HL-60 (cell line): Measurements from ENCODE around the gene LAMTOR3.
A peak's percentile ranks its signal among the peaks of the same experiment; 100 is the strongest.

Experiments
- DNase-seq, 2 experiments: peaks; one replicate each; pipeline ENCODE4 v3.0.0-alpha.2; 2010 to 2020; ENCODE audit warnings: low read depth in 1 of 2, low spot score in 1 of 2
- H3K27ac ChIP-seq: fragments of 250-450 bp; sonication (Bioruptor Pico); replicated peaks from 2 replicates; pipeline ENCODE4 v1.5.1; 2020; ENCODE audit warnings: mild to moderate bottlenecking, moderate library complexity
- H3K27me3 ChIP-seq: fragments of 250-450 bp; sonication (Bioruptor Pico); 2 replicates; pipeline ENCODE4 v1.5.1; 2021; ENCODE audit warnings: mild to moderate bottlenecking, moderate library complexity; ENCODE audit not compliant: insufficient read depth, poor library complexity, severe bottlenecking
- H3K4me3 ChIP-seq: replicated peaks from 2 replicates; pipeline ENCODE4 v1.5.1; 2011; ENCODE audit warnings: mild to moderate bottlenecking, control low read depth, low read length; ENCODE audit not compliant: insufficient read depth
- GABPA ChIP-seq: IDR thresholded peaks from 2 replicates; pipeline ENCODE4 v1.6.1; 2012; ENCODE audit warnings: low read depth
- POLR2AphosphoS5 ChIP-seq: IDR thresholded peaks from 2 replicates; pipeline ENCODE4 v1.6.1; 2012; ENCODE audit warnings: low read depth
- SPI1 ChIP-seq: IDR thresholded peaks from 2 replicates; pipeline ENCODE4 v1.6.1; 2012; ENCODE audit warnings: low read depth, mild to moderate bottlenecking, borderline replicate concordance
- TF ChIP-seq, protein P1 (sequence below): IDR thresholded peaks from 2 replicates; pipeline ENCODE4 v1.6.1; 2012; ENCODE audit warnings: low read depth; ENCODE audit not compliant: insufficient replicate concordance
- TF ChIP-seq, protein P2 (sequence below): IDR thresholded peaks from one replicate; pipeline ENCODE4 v1.5.1; 2011; ENCODE audit warnings: low read length, control low read depth, inconsistent platforms; ENCODE audit not compliant: insufficient read depth

LAMTOR3 gene

GRCh38 chr4:99847362-99847976 is 46.8 kb downstream of the LAMTOR3 start:
- Histone ChIP-seq H3K27me3 (no peaks in the 10 kb centered on the region), H3K4me3 (no peak overlapping the region), H3K27ac (peak overlapping the region; percentile 44)
- TF ChIP-seq, protein P1, sequence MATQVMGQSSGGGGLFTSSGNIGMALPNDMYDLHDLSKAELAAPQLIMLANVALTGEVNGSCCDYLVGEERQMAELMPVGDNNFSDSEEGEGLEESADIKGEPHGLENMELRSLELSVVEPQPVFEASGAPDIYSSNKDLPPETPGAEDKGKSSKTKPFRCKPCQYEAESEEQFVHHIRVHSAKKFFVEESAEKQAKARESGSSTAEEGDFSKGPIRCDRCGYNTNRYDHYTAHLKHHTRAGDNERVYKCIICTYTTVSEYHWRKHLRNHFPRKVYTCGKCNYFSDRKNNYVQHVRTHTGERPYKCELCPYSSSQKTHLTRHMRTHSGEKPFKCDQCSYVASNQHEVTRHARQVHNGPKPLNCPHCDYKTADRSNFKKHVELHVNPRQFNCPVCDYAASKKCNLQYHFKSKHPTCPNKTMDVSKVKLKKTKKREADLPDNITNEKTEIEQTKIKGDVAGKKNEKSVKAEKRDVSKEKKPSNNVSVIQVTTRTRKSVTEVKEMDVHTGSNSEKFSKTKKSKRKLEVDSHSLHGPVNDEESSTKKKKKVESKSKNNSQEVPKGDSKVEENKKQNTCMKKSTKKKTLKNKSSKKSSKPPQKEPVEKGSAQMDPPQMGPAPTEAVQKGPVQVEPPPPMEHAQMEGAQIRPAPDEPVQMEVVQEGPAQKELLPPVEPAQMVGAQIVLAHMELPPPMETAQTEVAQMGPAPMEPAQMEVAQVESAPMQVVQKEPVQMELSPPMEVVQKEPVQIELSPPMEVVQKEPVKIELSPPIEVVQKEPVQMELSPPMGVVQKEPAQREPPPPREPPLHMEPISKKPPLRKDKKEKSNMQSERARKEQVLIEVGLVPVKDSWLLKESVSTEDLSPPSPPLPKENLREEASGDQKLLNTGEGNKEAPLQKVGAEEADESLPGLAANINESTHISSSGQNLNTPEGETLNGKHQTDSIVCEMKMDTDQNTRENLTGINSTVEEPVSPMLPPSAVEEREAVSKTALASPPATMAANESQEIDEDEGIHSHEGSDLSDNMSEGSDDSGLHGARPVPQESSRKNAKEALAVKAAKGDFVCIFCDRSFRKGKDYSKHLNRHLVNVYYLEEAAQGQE, result no peak
- TF ChIP-seq SPI1, result peak; percentile 74
- peak in 1 of 2 experiments; percentile 43 for DNase-seq

GRCh38 chr4:99846891-99847290 is 47.3 kb downstream of the LAMTOR3 start:
- Histone ChIP-seq H3K4me3 (no peak overlapping the region), H3K27ac (peak overlapping the region; percentile 44), H3K27me3 (no peaks in the 10 kb centered on the region)
- TF ChIP-seq SPI1 (no peak), POLR2AphosphoS5 (no peak), GABPA (no peak)
- TF ChIP-seq, protein P1, result no peak
- TF ChIP-seq, protein P2, sequence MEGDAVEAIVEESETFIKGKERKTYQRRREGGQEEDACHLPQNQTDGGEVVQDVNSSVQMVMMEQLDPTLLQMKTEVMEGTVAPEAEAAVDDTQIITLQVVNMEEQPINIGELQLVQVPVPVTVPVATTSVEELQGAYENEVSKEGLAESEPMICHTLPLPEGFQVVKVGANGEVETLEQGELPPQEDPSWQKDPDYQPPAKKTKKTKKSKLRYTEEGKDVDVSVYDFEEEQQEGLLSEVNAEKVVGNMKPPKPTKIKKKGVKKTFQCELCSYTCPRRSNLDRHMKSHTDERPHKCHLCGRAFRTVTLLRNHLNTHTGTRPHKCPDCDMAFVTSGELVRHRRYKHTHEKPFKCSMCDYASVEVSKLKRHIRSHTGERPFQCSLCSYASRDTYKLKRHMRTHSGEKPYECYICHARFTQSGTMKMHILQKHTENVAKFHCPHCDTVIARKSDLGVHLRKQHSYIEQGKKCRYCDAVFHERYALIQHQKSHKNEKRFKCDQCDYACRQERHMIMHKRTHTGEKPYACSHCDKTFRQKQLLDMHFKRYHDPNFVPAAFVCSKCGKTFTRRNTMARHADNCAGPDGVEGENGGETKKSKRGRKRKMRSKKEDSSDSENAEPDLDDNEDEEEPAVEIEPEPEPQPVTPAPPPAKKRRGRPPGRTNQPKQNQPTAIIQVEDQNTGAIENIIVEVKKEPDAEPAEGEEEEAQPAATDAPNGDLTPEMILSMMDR, result no peak
- DNase-seq, result no peak

- DNase-seq, result no peak
- H3K27me3 ChIP-seq, result no peaks in the 10 kb centered on the region
- H3K27ac ChIP-seq, result no peak overlapping the region; the same call in none of the 2 replicates
- no peak for TF ChIP-seq GABPA
- TF ChIP-seq SPI1, result no peak
- TF ChIP-seq, protein P1, result no peak
- TF ChIP-seq, protein P2, result no peak
- no peak for TF ChIP-seq POLR2AphosphoS5
- H3K4me3 ChIP-seq, result no peak overlapping the region
Measured at GRCh38 chr4:99845708-99846469, 48.3 kb downstream of the LAMTOR3 start.
